Spleen (tissue), 7 donors: ENCODE measurements around the gene CEBPB.

Experiments used
- POLR2A ChIP-seq, 3 donors: fragments of 450-650 bp; IDR thresholded peaks; one replicate each; pipeline ENCODE4 v1.5.1; 2017; ENCODE audit warnings: antibody characterized with exemption in 3 of 3, mild to moderate bottlenecking in 1 of 3
- POLR2AphosphoS5 ChIP-seq, 3 donors: sonication (generic); formaldehyde crosslinking; IDR thresholded peaks; one replicate each; pipeline ENCODE4 v1.5.1; 2017; ENCODE audit warnings: antibody characterized with exemption in 3 of 3
- TF ChIP-seq, protein P1 (sequence below), 11 experiments: fragments of 200-600 bp in 7 of 11; fragments of 450-650 bp in 4 of 11; sonication (generic) in 4 of 11; IDR thresholded peaks in 8 of 11; conservative IDR thresholded peaks in 3 of 11; 1 replicate in 7 of 11; 2 replicates in 4 of 11; pipeline versions ENCODE4 v1.4.0 to v1.8.0; 2016 to 2021; ENCODE audit warnings: antibody characterized with exemption in 11 of 11, inconsistent platforms in 4 of 11, mild to moderate bottlenecking in 1 of 11
- donor health status: DM: no; HTN: no; CAD: no; lungs with moderate emphysema.
- donor health status: DM: no; HTN: no; CAD: no.
- donor health status: DM: no; HTN: no; CAD: no.

DNA sequence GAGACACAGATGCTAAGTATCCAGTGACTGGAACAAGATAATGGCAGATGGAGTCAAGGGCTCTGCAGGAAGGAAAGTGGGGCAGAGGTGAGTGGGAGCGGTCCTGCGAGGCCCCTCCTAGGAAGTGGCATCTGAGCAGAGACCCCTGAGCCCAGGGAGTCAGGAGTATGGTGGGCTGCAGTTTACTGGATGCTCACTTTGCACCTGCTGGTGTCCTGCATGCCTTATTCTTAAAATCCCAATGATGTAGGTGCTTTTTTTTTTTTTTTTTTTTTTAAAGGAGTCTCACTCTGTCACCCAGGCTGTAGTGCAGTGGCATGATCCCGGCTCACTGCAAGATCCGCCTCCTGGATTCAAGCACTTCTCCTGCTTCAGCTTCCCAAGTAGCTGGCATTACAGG lies 5.6 kb downstream of the CEBPB start:
- TF ChIP-seq, protein P1, sequence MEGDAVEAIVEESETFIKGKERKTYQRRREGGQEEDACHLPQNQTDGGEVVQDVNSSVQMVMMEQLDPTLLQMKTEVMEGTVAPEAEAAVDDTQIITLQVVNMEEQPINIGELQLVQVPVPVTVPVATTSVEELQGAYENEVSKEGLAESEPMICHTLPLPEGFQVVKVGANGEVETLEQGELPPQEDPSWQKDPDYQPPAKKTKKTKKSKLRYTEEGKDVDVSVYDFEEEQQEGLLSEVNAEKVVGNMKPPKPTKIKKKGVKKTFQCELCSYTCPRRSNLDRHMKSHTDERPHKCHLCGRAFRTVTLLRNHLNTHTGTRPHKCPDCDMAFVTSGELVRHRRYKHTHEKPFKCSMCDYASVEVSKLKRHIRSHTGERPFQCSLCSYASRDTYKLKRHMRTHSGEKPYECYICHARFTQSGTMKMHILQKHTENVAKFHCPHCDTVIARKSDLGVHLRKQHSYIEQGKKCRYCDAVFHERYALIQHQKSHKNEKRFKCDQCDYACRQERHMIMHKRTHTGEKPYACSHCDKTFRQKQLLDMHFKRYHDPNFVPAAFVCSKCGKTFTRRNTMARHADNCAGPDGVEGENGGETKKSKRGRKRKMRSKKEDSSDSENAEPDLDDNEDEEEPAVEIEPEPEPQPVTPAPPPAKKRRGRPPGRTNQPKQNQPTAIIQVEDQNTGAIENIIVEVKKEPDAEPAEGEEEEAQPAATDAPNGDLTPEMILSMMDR (IDR thresholded peaks at IDR 0.05 in 8 of 11, conservative IDR thresholded peaks at IDR 0.05 in 3 of 11) = no peak
- peak in 1 of 3 donors; percentile 18 for TF ChIP-seq POLR2A (IDR thresholded peaks at IDR 0.05)
- peak in 2 of 3 donors; percentile 37 to 47 for TF ChIP-seq POLR2AphosphoS5 (IDR thresholded peaks at IDR 0.05)
